Esophagus squamous epithelium (tissue), 5 donors: ENCODE measurements around the gene TGFBR3L. TPM values are rescaled to one million over a fixed set of nuclear protein-coding genes. Genes with fewer than 3 reads are reported as not detected.

Experiments used
- DNase-seq: peaks from one replicate; lab custom pipeline; 2025; lab: John Stamatoyannopoulos, UW
- H3K27ac ChIP-seq, 4 donors: fragments of 200-600 bp; sonication (generic); one replicate each; pipeline ENCODE4 v1.5.1; 2016 to 2019; ENCODE audit warnings: mild to moderate bottlenecking in 1 of 4
- H3K27me3 ChIP-seq, 4 donors: fragments of 200-600 bp; sonication (generic); 1 replicate in 3 of 4; 2 replicates in 1 of 4; pipeline versions ENCODE4 v1.5.1 to v1.6.0; 2017 to 2021; ENCODE audit warnings: antibody characterized with exemption in 1 of 4
- H3K36me3 ChIP-seq, 3 donors: fragments of 200-600 bp; sonication (generic); one replicate each; pipeline ENCODE4 v1.5.1; 2016 to 2019
- H3K4me1 ChIP-seq, 3 donors: fragments of 200-600 bp; sonication (generic); one replicate each; pipeline ENCODE4 v1.5.1; 2017 to 2019
- H3K4me3 ChIP-seq, 4 donors: fragments of 200-600 bp; sonication (generic); 1 replicate in 3 of 4; 2 replicates in 1 of 4; pipeline ENCODE4 v1.5.1; 2016 to 2019; ENCODE audit warnings: mild to moderate bottlenecking in 2 of 4, moderate library complexity in 1 of 4
- H3K9me3 ChIP-seq, 3 donors: fragments of 200-600 bp; sonication (generic); one replicate each; pipeline ENCODE4 v1.5.1; 2016 to 2019
- POLR2A ChIP-seq, 4 donors: fragments of 450-650 bp; IDR thresholded peaks; one replicate each; pipeline ENCODE4 v1.6.1; 2017; ENCODE audit warnings: antibody characterized with exemption in 4 of 4, mild to moderate bottlenecking in 4 of 4, moderate library complexity in 3 of 4
- WGBS, 2 donors: methylation state at CpG; one replicate each; pipeline ENCODE4 v1.1.5; 2018; 5-methylcytosine and 5-hydroxymethylcytosine counted together
- intact Hi-C: fragments of 100-400 bp; cut with DNase I; formaldehyde crosslinking; loops from one replicate; pipeline ENCODE4 v1.15.0; 2022
- total RNA-seq, 4 donors: library from RNA; depleted of rRNA; stranded (reverse); fragments of >200 nt; gene quantifications; one replicate each; pipeline ENCODE4 v1.1.0, GENCODE V29; 2016
- TF ChIP-seq, protein P1 (sequence below), 6 experiments: fragments of 450-650 bp in 4 of 6; fragments of 200-600 bp in 2 of 6; sonication (generic) in 2 of 6; IDR thresholded peaks; one replicate each; pipeline ENCODE4 v1.5.1; 2016 to 2019; ENCODE audit warnings: antibody characterized with exemption in 6 of 6, mild to moderate bottlenecking in 4 of 6, moderate library complexity in 4 of 6
- donor health status: DM: yes; HTN: yes; CAD: no.

Gene TGFBR3L
- total RNA-seq, 4 donors from 2014 or later = not detected

DNA sequence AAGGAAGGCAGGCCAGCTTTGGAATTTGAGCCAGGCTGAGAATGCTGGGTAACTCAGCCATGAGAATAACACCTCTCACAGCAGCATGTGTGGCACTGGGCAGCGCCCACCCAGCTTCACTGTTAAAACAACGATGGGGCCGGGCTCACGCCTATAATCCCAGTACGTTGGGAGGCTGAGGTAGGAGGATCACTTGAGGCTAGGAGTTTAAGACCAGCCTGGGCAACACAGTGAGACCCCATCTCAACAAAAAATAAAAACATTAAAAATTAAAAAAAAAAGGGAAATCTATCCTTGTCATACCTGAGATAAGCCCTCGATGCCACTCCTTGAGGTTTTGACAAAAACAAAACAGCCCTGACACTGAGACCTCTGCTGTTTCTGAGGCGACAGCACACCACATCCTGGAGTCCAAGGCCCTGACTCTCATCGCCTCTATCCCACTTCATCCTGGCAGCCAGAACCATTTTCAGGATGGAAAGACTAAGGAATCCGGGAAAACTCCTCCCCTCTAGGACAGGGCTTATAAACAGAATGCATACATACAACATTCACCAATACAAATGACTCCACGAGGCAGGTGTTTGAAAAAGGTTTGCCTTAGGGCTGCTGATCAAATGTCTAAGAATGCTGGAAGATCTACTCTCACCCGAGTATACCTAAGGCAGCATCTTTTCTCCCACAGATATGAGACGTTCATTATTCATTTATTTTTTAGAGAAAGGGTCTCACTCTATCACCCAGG lies 51.5 kb downstream of the TGFBR3L start:
- Histone ChIP-seq H3K27me3 (no peaks in the 10 kb centered on the region), H3K9me3 (no peaks in the 10 kb centered on the region), H3K4me3 (no peak overlapping the region), H3K4me1 (no peaks in the 10 kb centered on the region), H3K27ac (peak overlapping the region in 1 of 4 donors; percentile 34), H3K36me3 (peaks cover 20 to 100% (median 22%) of the 10 kb centered on the region in 3 donors)
- intact Hi-C loops = no loop called here
- no peak for TF ChIP-seq POLR2A (IDR thresholded peaks at IDR 0.05)
- TF ChIP-seq, protein P1, sequence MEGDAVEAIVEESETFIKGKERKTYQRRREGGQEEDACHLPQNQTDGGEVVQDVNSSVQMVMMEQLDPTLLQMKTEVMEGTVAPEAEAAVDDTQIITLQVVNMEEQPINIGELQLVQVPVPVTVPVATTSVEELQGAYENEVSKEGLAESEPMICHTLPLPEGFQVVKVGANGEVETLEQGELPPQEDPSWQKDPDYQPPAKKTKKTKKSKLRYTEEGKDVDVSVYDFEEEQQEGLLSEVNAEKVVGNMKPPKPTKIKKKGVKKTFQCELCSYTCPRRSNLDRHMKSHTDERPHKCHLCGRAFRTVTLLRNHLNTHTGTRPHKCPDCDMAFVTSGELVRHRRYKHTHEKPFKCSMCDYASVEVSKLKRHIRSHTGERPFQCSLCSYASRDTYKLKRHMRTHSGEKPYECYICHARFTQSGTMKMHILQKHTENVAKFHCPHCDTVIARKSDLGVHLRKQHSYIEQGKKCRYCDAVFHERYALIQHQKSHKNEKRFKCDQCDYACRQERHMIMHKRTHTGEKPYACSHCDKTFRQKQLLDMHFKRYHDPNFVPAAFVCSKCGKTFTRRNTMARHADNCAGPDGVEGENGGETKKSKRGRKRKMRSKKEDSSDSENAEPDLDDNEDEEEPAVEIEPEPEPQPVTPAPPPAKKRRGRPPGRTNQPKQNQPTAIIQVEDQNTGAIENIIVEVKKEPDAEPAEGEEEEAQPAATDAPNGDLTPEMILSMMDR (IDR thresholded peaks at IDR 0.05) = no peak
- DNase-seq = no peak
- 80 to 88% methylated on average over 7 to 8 of the region's 12 CpGs for WGBS, 2 donors

- 83 to 100% methylated on average over 1 to 6 of the region's 15 CpGs for WGBS, 2 donors
- no peaks in the 10 kb centered on the region for H3K27me3 ChIP-seq
- intact Hi-C loops = no loop called here
- H3K36me3 ChIP-seq = peaks cover 20 to 100% (median 33%) of the 10 kb centered on the region in 3 donors
- no peaks in the 10 kb centered on the region for H3K9me3 ChIP-seq
- no peak overlapping the region for H3K4me3 ChIP-seq
- H3K27ac ChIP-seq = peak overlapping the region in 1 of 4 donors; percentile 3
- no peak for DNase-seq
- TF ChIP-seq, protein P1 (IDR thresholded peaks at IDR 0.05) = no peak
- TF ChIP-seq POLR2A (IDR thresholded peaks at IDR 0.05) = no peak
- H3K4me1 ChIP-seq = no peaks in the 10 kb centered on the region
Measured at GRCh38 chr19:7968008-7968795, 53.6 kb downstream of the TGFBR3L start.

Other genes with a start within 250 kb of the TGFBR3L start
- 10 to 100 TPM in 1 of 4 donors, not detected in 3; 28.1 TPM for gene RETN, start 245.8 kb upstream of the TGFBR3L start, total RNA-seq
- under 1 TPM in 2 of 4 donors, not detected in 2; 0.29 to 0.97 TPM for gene MCEMP1, start 237.7 kb upstream of the TGFBR3L start, total RNA-seq
- gene TRAPPC5, start 234.0 kb upstream of the TGFBR3L start, total RNA-seq = 10 to 100 TPM; 52.3 to 91.5 (median 77.4) TPM
- gene FCER2, start 212.7 kb upstream of the TGFBR3L start, total RNA-seq = not detected
- 1 to 10 TPM in 2 of 4 donors, under 1 TPM in 1, not detected in 1; 0.18 to 3.2 (median 1.1) TPM for gene CLEC4G, start 182.7 kb upstream of the TGFBR3L start, total RNA-seq
- gene CD209, start 167.3 kb upstream of the TGFBR3L start, total RNA-seq = 1 to 10 TPM in 2 of 4 donors, under 1 TPM in 1, not detected in 1; 0.40 to 4.9 (median 4.0) TPM
- not detected for gene CLEC4M, start 151.6 kb upstream of the TGFBR3L start, total RNA-seq
- gene EVI5L, start 84.6 kb upstream of the TGFBR3L start, total RNA-seq = 10 to 100 TPM in 3 of 4 donors, 1 to 10 TPM in 1; 8.3 to 15.5 (median 11.9) TPM
- gene PRR36, start 40.4 kb upstream of the TGFBR3L start, total RNA-seq = under 1 TPM in 2 of 4 donors, not detected in 2; 0.35 to 0.57 TPM
- gene LRRC8E, start 26.3 kb upstream of the TGFBR3L start, total RNA-seq = 10 to 100 TPM in 2 of 4 donors, 1 to 10 TPM in 2; 7.6 to 17.0 (median 9.5) TPM
- 10 to 100 TPM in 3 of 4 donors, 1 to 10 TPM in 1; 8.6 to 17.3 (median 13.8) TPM for gene MAP2K7, start 11.0 kb upstream of the TGFBR3L start, total RNA-seq
- 10 to 100 TPM in 1 of 4 donors, 1 to 10 TPM in 3; 6.2 to 10.9 (median 6.4) TPM for gene SNAPC2, start 5.5 kb downstream of the TGFBR3L start, total RNA-seq
- gene CTXN1, start 11.3 kb downstream of the TGFBR3L start, total RNA-seq = 1 to 10 TPM in 1 of 4 donors, under 1 TPM in 2, not detected in 1; 0.35 to 2.7 (median 0.75) TPM
- 10 to 100 TPM; 36.4 to 52.6 (median 45.5) TPM for gene TIMM44, start 28.8 kb downstream of the TGFBR3L start, total RNA-seq
- gene ELAVL1, start 90.8 kb downstream of the TGFBR3L start, total RNA-seq = 10 to 100 TPM; 25.7 to 44.6 (median 34.5) TPM
- gene CCL25, start 137.9 kb downstream of the TGFBR3L start, total RNA-seq = not detected
- gene FBN3, start 234.8 kb downstream of the TGFBR3L start, total RNA-seq = under 1 TPM in 1 of 4 donors, not detected in 3; 0.09 TPM